ENCODE results near the gene MTMR3.
"Not testable (repeated sequence)": the region's sequence is repeated elsewhere in the genome, so short reads cannot be mapped to it uniquely, and the experiment has no call there.

Gene MTMR3

DNA sequence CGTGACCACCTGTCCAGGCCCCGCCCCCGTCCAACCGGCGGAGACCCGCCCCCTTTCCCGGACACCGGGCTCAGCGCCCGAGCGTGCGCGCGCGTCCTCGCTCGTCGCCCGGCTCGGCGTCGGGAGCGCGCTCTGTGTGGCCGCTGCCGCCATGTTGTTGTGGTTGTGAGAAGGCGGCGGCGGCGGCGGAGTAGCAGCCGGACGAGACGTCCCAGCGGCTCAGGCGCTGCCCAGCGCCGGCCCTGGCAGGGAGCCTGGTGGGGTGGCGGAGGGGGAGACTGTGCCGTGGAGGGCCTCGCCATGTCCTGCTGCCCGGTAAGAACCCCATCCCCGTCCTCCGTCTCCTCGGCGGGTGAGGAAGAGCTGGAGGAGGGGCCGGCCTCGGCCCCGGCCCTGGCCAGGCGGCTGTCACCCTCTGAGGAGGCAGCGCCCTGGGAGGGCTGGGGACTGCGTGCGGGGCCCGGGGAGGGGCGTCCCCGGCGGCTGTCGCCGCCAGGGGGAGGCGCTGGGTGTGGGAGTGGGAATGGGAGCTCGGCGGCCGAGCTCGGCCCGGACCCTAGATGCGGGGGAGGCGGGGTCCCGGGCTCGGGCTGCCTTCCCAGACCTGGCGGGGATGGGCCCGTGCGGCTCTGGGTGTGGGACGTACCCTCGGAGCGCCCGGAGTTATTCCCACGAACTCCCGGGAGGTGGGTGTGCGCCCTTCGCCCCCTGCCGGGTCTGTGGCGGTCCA is at the start of gene MTMR3:
MTMR3 (plus strand) TSS at position 130 of the 730 bp plus-strand sequence. CDS start 87,886 bp downstream, outside the sequence.
- DNase-seq: no peak

DNA sequence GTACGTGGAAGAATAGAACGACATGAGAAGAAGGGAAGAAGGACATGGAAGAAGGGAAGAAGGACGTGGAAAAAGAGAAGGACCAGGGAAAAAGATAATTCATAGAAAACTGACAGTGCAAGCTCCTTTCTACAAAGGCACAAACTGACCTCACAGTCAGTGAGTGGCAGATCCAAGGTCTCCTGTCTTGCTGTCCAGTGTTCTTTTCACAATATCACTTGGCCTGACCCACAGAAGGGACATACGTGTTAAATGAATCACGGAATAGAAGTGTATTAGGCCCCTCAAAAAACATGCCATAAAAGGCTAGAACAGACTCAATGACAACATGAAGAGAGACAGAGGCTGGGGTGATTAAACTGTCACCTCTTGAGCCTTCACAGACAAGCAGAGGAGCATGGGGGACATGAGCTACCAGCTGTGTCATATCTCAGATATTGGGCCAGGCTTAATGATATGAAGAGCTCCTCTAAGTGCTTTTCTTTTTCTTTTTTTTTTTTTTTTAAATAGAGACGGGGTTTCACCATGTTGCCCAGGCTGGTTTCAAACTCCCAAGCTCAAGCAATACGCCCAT is 49.5 kb upstream of the MTMR3 start:
- no peak for DNase-seq

DNA sequence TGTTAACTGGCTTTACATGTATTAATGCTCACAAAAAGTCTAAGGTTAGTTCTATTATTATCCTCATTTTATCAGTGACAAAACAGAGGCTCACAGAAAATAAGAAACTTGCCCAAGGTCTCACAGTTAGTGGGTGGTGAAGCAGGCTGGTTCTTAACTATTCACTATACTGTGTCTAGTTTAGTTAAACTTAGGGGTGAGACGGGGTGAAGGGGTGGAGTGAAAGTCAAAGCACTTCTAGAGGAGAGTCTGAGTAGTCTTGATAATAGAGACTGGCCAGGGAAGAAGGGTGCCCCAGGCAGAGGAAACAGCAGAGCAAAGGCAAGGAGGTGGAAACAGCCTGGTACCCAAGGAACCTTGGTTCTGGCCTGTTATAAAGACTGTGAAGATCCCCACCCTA is 48.9 kb upstream of the MTMR3 start:
- DNase-seq: no peak

DNA sequence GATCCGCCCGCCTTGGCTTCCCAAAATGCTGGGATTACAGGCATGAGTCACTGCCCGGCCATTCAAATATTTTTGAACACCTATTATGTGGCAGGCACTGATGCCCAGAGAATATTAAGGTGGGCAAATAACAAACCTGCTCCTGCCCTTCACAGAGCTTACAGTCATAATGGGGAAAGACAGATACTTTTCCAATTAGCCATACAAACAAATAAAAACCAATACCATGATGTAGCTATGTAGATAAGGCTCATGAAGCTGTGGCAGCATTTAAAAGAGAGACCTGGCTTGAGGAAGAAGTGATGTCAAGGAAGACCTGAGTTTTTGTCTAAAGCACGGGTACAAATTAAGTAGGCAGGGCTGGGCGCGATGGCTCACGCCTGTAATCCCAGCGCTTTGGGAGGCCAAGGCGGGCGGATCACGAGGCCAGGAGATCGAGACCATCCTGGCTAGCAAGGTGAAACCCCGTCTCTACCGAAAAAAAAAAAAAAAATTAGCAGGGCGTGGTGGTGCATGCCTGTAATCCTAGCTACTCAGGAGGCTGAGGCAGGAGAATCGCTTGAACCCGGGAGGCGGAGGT is 46.1 kb upstream of the MTMR3 start:
- not testable (repeated sequence) for DNase-seq

DNA sequence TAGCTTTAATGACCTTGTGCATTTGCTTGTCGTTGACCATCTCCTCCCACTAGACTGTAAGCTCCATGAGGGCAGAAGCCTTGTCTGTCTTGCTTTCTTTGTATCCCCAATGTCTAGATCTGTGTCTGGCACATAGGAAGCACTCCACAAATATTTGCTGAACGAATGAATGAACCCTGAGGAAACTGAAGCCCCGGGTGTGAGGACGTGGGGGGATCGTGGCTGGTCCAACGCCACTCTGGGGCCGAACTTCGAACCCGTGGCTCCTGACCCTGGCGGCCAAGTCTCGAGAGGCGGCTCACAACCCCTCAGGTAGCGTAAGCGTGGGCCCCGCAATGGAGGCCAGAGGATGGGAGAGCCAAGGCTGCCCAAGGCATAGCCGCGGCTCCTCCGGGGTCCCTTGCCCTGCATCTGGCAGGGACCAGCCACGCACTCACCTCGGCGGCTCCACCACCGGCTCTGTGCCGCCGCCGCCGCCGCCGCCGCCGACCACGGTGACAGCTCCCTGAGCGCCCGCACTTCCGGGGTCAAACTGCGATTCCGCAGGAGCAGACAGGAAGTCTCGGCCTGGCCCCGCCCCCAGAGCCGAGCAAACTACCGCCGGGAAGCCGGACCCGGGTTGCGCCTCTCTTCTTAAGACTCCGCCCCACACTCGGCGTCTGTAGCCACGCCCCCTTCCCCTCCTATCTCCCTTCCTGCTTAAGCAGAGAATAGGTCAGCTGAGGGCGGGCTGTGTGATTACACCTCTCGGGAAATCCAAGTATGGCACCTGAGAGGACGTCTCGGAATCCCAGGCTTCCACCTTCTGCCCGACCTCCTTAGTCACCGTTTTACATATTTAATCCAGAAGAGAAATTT is 45.0 kb upstream of the MTMR3 start, which contains the start of gene ASCC2:
ASCC2 (minus strand) TSS at position 534 of the 858 bp plus-strand sequence. CDS start 5,949 bp downstream, outside the sequence.
- peak; percentile 25 for DNase-seq

DNA sequence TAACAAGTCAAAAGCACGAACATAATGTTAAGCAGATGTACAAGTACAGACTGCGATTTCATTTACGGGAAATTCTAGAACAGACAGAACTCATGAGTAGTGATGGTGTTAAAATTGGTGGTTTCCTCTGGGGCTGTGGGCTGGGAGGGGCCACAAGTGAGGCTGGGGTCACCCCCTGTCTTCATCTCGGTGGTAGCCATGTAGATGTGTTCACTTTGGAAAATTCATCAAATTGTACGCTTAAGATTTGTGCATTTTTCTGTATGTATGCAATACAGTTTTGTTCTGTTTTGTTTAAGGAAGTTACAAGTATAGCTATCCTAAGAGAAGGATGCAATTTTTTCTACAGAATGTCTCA is 44.4 kb upstream of the MTMR3 start:
- no peak for DNase-seq

DNA sequence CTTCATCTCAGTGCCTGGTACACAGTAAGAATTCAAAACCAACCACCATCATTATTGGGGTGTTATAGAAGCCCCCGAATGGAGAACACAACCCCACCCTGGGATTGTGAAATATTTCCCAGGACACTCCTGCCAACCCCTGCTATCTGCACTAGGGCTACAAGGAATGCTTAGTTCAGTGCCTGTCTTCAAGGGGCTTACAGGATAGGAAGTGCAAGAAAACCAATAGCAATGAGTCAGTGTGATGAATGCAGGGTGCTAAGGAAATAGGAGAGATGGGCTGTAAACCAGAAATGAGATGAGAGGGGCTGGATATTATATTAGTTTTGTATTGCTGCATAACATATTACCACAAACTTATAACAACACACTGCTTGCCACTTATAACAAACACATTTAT is 43.9 kb upstream of the MTMR3 start:
- no peak for DNase-seq

DNA sequence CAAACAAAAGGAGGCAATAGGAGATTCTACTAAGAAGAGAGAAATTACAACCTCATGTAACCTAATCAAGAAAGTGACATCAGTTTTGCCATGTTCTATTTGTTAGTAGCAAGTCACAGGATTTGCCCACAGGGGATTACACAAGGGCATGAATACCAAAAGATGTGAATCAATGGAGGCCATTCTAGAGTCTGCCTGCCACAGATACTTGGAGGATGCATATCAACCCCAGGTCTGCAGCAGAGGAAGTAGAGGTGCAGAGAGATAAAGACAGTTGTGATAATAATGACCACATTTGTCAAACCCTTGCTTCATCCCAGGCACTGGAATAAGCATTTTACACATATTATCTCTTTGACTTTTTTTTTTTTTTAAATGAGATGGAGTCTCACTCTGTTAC is 42.5 kb upstream of the MTMR3 start:
- no peak for DNase-seq

DNA sequence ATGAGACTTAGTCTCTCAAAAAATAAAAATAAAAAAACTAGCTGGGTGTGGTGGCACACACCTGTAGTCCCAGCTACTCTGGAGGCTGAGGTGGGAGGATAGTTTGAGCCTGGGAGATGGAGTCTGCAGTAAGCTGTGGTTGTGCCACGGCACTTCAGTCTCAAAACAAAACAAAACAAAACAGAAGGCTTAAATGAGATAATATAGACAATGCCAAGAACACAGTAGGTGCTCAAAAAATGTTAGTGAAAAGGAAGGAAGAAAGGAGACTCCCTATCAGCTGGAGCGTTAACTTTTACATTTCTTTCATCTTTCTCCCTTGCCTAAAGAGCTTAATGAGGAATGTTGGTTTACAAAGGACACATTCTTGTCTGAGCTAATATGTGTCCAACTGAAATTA is 40.8 kb upstream of the MTMR3 start:
- no peak for DNase-seq

DNA sequence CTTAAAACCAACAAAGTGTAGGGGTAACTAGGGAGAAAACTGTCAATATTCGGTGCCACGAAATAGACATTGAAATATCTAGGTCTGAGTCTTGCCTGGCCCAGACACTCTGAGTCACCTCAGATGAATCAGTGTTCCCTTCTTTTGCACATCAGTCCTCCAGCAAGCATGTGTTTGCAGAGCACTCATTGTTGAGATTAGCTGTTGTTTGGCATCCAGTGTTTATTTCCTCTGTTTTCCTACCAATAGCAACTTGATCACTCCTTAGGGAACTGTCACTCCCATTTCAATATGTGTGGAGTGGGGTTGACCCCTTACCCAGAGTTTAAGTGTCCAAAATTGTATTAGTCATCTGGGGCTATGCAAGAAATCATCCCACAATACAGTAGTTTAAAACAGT is 40.2 kb upstream of the MTMR3 start:
- no peak for DNase-seq

DNA sequence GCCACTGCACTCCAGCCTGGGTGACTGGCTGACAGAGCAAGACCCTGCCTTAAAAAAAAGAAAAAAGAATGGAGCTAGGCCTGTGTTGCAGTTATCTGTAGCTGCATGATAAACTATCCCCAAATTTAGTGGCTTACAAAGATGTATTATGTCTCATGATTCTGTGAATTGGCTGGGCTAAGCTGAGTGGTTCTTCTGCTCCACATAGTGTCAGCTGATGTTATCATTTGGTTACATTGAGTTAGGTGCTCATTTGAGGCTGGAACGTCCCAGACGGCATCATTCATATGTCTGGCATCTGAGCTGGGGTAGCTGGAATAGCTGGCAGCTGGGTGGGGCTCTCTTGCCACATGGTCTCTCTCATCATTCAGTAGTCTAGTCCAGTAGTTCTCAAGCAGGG is 36.7 kb upstream of the MTMR3 start:
- DNase-seq: no peak

DNA sequence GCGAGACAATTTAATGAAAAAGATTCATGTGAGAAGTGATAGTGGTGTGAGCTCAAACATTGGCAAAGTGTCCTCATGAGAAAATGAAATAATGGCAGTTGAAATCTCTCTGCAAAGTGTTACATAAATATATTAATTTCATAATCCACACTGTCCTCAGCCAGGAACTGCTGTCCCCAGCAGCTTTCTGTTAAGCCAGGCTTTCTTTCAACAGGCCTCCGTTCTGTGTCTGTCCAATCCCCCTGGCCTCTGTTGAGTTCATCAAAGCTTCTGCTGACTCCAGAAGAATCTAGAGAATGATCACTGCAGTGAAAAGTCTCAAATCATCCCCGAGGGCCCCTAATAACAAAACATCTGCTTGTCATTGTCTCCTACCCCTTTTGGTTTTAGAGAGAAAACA is 34.9 kb upstream of the MTMR3 start:
- no peak for DNase-seq

DNA sequence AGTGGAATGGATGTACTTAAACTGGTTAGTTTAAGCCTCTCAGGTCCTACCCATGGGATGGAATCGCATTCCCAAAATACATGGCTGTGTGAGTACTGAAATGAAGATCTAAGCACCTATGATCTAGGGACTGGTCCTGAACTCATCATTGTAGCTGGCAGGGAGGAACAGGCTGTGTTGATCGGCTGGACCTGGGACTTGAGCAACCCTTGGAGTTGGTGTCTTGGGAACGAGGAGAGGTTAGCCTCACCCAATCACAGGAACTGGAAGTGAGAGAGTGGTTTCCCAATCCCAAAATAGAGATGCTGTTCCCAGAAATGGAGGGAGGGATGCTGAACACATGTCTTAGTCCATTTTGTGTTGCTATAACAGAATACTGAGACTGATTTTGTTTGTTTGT is 28.5 kb upstream of the MTMR3 start:
- no peak for DNase-seq

DNA sequence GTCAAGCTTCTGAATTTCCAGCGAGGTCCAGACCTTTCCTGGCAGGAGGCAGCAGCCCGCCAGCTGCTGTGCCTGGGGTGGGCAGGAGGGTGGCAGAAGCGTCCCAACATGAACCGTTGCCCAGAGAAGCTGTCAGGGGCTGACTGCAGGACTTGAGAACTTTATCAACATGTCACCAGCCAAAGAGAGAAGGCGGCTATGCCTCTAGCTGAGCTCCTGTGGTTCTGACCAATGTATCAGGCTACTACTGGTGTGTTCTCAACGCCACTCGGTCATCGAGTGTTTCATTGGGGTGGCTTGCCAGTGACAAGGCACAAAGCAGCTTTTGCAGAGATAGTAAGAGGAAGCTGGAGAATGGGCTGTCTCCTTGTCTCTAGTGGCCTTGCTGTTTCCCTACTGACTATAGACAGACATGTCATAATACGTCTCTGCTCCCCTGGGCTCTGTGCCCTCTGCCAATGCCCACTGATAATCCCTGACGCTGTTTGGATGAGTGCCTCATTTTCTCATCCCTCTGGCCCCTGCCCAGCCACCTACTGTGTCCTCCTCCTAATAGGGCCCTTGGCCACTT is 27.3 kb upstream of the MTMR3 start:
- no peak for DNase-seq

DNA sequence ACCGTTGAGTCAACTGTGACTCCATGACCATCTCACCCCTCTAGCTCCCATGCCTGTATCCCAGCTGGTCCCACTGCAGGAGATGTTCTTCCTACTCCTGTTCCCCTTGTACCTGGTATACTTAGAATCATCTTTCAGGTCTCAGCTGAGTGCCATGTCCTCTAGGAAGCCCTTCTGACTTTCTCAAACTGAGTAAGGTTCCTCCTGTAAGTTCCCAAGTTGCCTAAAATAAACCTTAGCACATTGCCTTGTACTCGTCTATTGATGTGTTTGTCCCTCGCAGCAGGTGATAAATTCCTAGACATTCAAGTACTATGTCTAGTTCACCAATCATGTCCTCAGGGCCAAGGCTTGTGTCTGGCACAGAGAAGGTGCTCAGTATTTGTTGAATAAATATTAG is 26.5 kb upstream of the MTMR3 start:
- no peak for DNase-seq

DNA sequence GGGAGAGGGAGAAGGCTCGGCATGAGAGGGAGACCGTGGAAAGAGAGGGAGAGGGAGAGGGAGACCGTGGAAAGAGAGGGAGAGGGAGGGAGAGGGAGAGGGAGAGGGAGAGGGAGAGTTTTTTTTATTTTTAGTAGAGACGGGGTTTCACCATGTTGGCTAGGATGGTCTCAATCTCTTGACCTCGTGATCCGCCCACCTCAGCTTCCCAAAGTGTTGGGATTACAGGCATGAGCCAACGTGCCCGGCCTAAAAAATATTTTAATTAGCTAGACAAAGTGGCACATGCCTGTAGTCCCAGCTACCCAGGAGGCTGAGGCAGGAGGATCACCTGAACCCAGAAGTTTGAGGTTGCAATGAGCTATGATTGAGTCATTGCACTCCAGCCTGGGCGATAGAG is 23.9 kb upstream of the MTMR3 start:
- not testable (repeated sequence) for DNase-seq

DNA sequence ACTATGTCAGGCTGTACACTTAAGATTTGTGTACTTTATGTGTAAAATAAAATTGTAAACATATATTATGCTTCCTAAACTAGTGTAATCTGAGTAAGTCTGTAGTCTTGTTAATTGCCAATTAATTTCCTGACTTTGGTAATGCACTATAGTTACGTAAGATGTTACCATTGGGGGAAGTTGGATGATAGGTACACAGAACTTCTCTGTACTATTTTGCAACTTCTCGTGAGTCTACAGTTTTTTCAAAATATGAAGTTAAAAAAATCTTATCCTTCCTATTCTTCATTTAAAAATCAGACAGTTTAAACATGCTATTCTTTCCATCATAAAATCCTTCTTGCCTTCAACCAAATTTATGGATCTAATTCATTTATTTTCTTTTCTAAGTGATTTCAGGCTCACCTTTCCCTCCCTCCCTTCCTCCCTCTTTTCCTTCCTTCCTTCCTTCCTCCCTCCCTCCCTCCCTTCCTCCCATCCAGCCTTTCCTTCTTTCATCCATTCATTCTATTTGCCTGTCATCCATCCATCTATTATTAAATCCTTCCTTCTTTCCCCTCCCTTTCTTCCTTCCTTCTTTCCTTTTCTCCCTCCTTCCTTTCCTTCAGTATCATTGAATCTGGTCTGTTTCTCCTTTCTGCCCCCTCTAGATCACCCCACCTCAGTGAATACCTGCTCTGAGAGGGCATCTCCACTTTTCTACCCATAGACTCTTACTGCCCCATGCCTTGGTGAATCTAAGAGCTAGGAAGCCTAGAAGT is 22.8 kb upstream of the MTMR3 start:
- no peak for DNase-seq

DNA sequence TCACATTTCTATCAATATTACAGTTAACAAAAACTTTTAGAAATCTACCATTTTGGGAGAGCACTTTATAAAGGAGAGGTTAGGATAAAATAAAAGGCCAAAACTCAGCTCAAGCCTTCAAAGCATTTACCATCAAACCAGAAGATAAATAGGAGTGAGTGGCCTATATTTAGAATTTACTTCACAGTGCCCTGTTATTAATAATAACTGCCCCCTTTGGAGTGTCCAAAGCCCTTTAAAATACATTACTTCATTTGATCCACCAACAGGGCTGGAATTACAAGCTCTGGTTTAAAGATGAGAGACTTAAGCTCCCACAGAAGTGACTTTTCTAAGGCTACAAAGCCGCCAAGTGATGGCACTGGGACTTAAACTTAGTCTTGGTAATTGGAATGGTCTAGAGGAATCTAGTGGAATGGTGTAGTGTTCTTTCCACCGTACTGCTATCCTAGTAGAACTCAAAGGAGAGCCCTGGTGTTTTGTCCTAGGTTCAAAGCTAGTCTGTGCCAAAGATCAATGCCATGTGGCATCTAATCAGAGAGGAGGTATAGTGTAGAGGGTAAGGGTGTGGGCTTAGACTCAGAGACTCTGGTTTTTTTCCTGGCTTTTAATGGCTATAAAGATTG is 21.2 kb upstream of the MTMR3 start:
- no peak for DNase-seq

DNA sequence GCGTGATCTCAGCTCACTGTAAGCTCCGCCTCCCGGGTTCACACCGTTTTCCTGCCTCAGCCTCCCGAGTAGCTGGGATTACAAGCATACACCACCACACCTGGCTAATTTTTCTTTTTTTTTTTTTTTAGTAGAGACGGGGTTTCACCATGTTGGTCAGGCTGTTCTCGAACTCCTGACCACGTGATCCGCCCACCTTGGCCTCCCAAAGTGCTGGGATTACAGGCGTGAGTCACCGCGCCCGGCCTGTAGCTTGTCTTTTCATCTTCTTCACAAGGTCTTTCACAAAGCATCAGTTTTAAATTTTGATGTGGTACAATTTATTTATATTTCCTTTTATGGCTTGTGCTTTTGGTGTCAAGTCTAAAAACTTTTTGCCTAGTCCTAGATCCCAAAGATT is 17.4 kb upstream of the MTMR3 start:
- DNase-seq: not testable (repeated sequence)

DNA sequence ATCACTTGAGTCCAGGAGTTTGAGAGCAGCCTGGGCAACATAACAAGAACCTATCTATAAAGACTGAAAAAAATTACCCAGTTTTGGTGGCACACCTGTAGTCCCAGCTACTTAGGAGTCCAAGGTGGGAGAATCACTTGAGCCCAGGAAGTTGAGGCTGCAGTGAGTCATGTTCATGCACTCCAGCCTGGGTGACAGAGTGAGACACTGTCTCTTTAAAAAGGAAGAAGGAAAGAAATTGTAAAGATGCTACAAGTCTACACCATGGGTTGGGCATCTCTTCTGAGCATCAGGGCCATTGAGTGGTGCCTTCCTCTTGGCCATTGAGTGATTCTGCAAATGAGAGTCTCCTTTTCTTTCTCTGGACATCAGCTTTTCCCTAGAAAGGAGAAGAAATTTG is 15.7 kb upstream of the MTMR3 start:
- no peak for DNase-seq

DNA sequence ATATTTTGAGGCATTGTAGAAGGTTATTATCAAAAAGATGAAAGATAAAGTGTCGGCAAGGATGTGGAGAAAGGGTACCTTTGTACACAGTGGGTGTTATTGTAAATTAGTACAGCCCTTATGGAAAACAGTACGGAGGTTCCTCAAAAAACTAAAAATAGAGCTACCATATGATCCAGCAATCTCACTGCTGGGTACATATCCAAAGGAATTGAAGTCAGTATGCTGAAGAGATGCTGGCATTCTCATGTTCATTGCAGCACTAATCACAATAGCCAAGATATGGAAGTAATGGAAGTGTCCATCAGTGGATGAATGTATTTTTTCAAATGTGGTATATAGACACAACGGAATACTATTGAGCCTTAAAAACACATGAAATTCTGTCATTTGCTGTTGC is 15.1 kb upstream of the MTMR3 start:
- no peak for DNase-seq

DNA sequence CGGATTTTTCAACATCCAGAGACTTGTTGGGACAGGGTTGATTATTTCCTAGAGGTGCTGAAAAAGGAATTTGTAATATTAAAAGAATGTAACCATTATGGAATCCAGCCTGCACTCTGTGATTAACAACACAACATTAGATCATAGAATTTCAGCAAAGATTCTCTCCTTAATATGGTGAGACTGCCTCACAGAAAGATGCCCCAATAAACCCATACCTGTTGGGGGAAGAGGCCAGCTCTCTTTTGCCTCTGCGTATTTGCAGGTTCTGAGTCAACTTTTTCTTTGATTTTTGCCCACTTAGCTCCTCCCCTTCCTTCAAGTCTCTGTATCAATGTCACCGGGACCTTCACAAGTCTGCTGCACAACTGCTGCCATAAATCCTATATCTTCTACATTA is 12.4 kb upstream of the MTMR3 start:
- no peak for DNase-seq

All from NCI-H187 treated with DMSO at 0.1 percent for 48 hours (cell line).